ENCODE measurements around the gene FCAMR. TPM values are rescaled to one million over a fixed set of nuclear protein-coding genes. Genes with fewer than 3 reads are reported as not detected.

Gene FCAMR
- total and polyA plus RNA-seq, 2 donors (not counting 3 experiments of a cell fraction or from before 2014, with no cell fraction given), result not detected

DNA sequence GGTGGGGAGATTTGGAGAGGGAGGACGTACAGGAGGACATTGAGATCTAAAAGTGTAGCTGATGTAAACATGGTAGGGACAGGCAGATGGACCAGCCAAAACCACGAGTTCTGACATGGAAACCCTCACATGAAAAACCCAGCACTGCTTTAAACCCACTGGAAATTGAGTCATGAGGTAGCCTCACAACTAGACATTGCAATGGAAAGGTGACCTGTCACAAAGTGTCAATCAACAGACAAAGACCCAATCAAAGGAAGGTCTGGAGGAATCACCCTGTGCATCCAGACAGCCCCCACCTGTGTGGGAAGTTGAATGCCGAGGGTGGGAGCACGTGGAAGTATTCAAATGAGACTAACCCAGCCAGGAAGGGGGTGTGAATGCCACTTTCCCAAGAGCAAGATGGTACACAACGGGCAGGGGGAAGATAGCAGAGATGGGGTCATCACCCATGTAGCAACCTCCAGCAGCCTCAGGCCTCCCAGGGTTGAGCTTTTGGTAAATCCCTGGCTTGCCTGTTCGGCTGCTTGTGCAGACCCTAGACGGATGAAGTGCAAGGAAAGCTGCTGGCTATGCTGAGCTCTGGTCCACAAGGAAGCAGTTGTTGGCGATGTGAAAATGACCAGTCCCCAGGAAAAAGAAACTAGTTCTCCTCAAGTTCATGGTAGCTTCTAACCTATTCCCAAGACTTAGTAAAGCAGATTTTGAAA lies 54.1 kb downstream of the FCAMR start:
- ChIA-PET POLR2A (no interaction called here), CTCF (interaction anchor here (1.6 to 1.7 kb wide), 3 partner anchors 11 to 584 kb away, joined by 3 to 4 read pairs (median 4); no protein-coding TSS in a partner anchor)
- intact Hi-C loops (cut with micrococcal nuclease), result loop anchor here (10.0 kb wide), 1 partner anchor 421 kb away; no protein-coding TSS in a partner anchor
- FAIRE-seq, result no peak
- Histone ChIP-seq H3K4me2 (ENCODE audit: insufficient read depth, low read length) (no peak overlapping the region), H3K9me3 (replicated peaks; ENCODE audit: control insufficient read depth, insufficient read depth, low read length) (no peaks in the 10 kb centered on the region), H3K79me2 (ENCODE audit: control insufficient read depth, insufficient read depth, low read length) (no peaks in the 10 kb centered on the region), H3K9me1 (replicated peaks; ENCODE audit: control insufficient read depth, extremely low read depth, insufficient read depth, low read length) (no peaks in the 10 kb centered on the region), H3K36me3 (ENCODE audit: control insufficient read depth in 2 of 2, extremely low read depth in 1 of 2, insufficient read depth in 2 of 2, low read length in 2 of 2) (no peaks in the 10 kb centered on the region), H3K27me3 (ENCODE audit: control insufficient read depth in 2 of 2, insufficient read depth in 2 of 2, low read length in 2 of 2) (peaks cover 9 to 10% of the 10 kb centered on the region in 2 experiments), H2AFZ (ENCODE audit: low read depth, low read length) (no peak overlapping the region), H3K4me1 (ENCODE audit: control insufficient read depth, extremely low read depth, insufficient read depth, low read length) (no peaks in the 10 kb centered on the region), H3K4me3 (replicated peaks in 1 of 3; ENCODE audit: insufficient read depth in 1 of 3, low read depth in 1 of 3, low read length in 3 of 3) (no peak overlapping the region), H3K9ac (replicated peaks; ENCODE audit: extremely low read depth, insufficient read depth, low read length) (no peak overlapping the region), H4K20me1 (replicated peaks; ENCODE audit: control insufficient read depth, extremely low read depth, insufficient read depth, low read length) (no peaks in the 10 kb centered on the region), H3K27ac (ENCODE audit: insufficient read depth, low read depth, low read length) (no peak overlapping the region)
- TF ChIP-seq POLR2AphosphoS5 (IDR thresholded peaks at IDR 0.05; ENCODE audit: insufficient read depth, low read depth, low read length) (no peak), FOS (IDR thresholded peaks at IDR 0.05; ENCODE audit: borderline replicate concordance, insufficient read depth, low read length) (no peak), JUN (IDR thresholded peaks at IDR 0.05; ENCODE audit: borderline replicate concordance, insufficient read depth, insufficient read length, low read depth) (no peak), EZH2 (IDR thresholded peaks at IDR 0.05; ENCODE audit: borderline replicate concordance, low read depth, low read length, severe bottlenecking) (no peak), POLR2A (IDR thresholded peaks at IDR 0.05; ENCODE audit: low read depth, low read length) (no peak), MAX (IDR thresholded peaks at IDR 0.05; ENCODE audit: insufficient read depth, insufficient read length) (no peak), MYC (IDR thresholded peaks at IDR 0.05; ENCODE audit: low read depth, low read length) (no peak), GATA2 (IDR thresholded peaks at IDR 0.05; ENCODE audit: insufficient read depth, insufficient read length, low read depth, low read length) (no peak)
- TF ChIP-seq, protein P1, sequence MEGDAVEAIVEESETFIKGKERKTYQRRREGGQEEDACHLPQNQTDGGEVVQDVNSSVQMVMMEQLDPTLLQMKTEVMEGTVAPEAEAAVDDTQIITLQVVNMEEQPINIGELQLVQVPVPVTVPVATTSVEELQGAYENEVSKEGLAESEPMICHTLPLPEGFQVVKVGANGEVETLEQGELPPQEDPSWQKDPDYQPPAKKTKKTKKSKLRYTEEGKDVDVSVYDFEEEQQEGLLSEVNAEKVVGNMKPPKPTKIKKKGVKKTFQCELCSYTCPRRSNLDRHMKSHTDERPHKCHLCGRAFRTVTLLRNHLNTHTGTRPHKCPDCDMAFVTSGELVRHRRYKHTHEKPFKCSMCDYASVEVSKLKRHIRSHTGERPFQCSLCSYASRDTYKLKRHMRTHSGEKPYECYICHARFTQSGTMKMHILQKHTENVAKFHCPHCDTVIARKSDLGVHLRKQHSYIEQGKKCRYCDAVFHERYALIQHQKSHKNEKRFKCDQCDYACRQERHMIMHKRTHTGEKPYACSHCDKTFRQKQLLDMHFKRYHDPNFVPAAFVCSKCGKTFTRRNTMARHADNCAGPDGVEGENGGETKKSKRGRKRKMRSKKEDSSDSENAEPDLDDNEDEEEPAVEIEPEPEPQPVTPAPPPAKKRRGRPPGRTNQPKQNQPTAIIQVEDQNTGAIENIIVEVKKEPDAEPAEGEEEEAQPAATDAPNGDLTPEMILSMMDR (IDR thresholded peaks at IDR 0.05; ENCODE audit: extremely low read depth in 1 of 2, insufficient read depth in 1 of 2, low read depth in 1 of 2, low read length in 2 of 2), result no peak
- no peak for DNase-seq (ENCODE audit: low read depth, low spot score)
- no TSS peak for BruUV-seq (replicated peaks)
- dilution Hi-C loops (cut with MboI; ENCODE audit: extremely low pct_ligation_motif_present, low sequenced_read_pairs), result no loop called here

All from endothelial cell of umbilical vein (primary cell).